Stomach (tissue), 4 donors: Measurements from ENCODE around the gene MBIP.

Source experiments
- POLR2A ChIP-seq, 4 donors: fragments of 450-650 bp; IDR thresholded peaks; one replicate each; pipeline ENCODE4 v1.6.1; 2016; ENCODE audit warnings: antibody characterized with exemption in 4 of 4, control low read depth in 2 of 4, mild to moderate bottlenecking in 1 of 4, moderate library complexity in 1 of 4
- TF ChIP-seq, protein P1 (sequence below), 7 experiments: fragments of 450-650 bp in 4 of 7; fragments of 200-600 bp in 3 of 7; sonication (generic) in 3 of 7; IDR thresholded peaks; one replicate each; pipeline ENCODE4 v1.5.1; 2016 to 2019; ENCODE audit warnings: antibody characterized with exemption in 7 of 7, control low read depth in 2 of 7, mild to moderate bottlenecking in 1 of 7

DNA sequence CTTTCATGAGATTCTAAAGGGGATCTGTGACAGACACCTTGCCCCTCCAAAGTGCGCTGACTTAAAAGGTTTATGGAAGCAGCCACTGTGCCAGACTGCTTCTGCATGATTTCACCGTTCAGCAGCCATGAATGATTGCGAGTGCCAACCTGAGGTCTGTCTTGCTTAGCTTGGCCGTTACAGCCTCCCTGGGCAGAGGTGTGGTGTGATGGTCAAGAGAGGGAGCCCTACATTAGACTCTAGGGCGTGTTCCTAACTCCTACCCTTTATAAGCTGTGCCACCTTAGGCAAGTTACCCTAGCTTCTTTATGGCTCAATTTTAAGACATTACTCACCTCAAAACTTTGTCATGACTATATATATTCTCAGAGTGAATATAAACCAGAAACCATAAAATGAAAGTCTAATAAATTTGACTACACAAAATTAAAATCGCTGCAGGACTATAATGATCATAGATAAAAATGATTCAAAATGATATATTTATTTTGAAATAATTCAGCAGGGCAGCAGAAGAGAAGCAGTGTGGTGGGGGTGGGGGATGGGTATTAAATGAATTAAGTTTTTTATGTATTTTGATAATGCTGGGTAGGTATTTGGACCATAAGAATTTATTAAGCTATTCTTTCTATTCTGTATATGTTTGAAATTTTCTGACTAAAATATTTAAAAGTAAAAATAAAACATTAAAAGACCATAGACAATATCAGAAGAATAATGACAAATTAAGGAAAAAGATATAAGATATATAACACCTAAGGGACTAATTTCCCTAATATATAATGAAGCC lies 47.7 kb upstream of the MBIP start:
- no peak for TF ChIP-seq POLR2A (IDR thresholded peaks at IDR 0.05)
- TF ChIP-seq, protein P1, sequence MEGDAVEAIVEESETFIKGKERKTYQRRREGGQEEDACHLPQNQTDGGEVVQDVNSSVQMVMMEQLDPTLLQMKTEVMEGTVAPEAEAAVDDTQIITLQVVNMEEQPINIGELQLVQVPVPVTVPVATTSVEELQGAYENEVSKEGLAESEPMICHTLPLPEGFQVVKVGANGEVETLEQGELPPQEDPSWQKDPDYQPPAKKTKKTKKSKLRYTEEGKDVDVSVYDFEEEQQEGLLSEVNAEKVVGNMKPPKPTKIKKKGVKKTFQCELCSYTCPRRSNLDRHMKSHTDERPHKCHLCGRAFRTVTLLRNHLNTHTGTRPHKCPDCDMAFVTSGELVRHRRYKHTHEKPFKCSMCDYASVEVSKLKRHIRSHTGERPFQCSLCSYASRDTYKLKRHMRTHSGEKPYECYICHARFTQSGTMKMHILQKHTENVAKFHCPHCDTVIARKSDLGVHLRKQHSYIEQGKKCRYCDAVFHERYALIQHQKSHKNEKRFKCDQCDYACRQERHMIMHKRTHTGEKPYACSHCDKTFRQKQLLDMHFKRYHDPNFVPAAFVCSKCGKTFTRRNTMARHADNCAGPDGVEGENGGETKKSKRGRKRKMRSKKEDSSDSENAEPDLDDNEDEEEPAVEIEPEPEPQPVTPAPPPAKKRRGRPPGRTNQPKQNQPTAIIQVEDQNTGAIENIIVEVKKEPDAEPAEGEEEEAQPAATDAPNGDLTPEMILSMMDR (IDR thresholded peaks at IDR 0.05): no peak
